Activated CD4-positive, alpha-beta T cell treated with anti-CD3 and anti-CD28 coated beads, Interleukin-2, amount 50 U/mL, for 48 hours (primary cell): ENCODE measurements around the gene PARD3B.

Experiments
- DNase-seq, 2 experiments: peaks; one replicate each; pipeline ENCODE4 v3.0.0-alpha.2; 2020

Gene PARD3B

GRCh38 chr2:204900910-204901309 lies 355.6 kb downstream of the PARD3B start:
- no peak for DNase-seq

- DNase-seq = no peak
These were observed 356.3 kb downstream of the PARD3B start for GRCh38 chr2:204901591-204901990.

GRCh38 chr2:204909791-204910190 lies 364.5 kb downstream of the PARD3B start:
- DNase-seq = no peak

GRCh38 chr2:204913312-204913711 lies 368.0 kb downstream of the PARD3B start:
- DNase-seq = no peak

- DNase-seq = no peak
These were observed 368.7 kb downstream of the PARD3B start for GRCh38 chr2:204913854-204914464.

GRCh38 chr2:204914708-204915107 lies 369.4 kb downstream of the PARD3B start:
- DNase-seq = no peak

DNA sequence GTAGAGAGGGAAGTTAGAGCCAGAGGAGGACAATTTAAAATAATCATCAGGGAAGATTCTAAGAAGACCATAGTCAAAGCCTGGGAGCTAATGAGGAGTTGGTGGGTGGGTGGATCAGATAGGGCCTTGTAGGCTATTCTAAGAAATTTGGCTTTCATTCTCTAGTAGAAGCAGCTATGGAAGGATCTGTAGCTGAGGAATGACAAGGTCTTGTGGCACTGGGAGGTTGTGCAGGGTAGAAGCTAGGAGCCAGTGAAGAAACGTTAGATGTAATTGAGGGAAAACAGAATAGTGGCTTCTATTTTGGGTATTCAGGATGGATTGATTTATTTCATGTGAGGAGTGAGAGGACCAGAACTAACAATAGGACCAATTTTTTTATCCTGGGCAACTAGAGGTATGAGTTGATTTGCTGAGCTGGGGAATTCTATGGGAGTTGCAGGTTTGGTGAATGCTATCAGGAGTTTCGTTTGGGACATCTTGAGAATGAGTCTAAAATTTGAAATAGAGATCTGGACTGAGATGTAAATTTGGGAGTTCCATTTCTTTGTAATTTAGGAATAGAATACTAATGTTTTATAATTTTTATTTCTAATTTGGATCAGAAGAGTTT lies 371.9 kb downstream of the PARD3B start:
- no peak for DNase-seq

DNA sequence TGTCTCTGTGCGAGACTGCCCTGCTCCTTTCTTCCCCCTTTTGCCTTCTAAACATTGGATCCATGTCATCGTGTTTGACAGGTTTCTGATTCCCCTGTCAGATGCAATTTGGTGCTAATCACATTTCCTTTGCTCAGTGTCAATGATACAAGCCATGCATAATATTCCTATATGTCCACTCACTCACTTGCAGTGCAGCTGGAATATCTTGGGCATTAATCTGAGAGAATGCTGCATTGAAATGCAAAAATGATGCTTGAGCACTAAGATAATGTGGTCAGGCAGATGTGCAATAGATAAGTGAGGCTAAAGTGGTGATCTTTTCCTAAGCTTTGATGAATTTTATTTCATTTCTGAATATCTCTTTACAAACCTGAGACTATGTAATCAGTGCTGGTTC lies 375.5 kb downstream of the PARD3B start:
- no peak for DNase-seq

DNA sequence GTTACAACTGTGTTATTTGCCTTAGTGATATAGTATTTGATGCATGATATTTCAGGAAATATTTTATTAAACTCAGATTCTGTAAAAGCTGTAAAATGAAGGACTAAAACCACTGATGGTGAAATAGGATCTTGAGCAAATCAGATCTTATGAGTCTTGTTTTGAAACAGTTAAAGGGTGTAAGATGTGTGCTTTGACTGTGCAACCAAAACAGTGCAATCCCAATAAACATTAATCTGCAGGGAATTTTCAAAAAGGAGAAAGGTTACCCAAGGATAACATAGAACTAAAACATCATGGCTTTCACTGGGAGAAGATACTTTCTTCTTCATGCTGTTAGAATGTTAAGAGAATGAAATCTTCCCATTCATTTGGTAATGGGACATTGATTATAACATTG lies 378.7 kb downstream of the PARD3B start:
- no peak for DNase-seq

- DNase-seq = no peak
These were observed 386.3 kb downstream of the PARD3B start for GRCh38 chr2:204931562-204931961.

DNA sequence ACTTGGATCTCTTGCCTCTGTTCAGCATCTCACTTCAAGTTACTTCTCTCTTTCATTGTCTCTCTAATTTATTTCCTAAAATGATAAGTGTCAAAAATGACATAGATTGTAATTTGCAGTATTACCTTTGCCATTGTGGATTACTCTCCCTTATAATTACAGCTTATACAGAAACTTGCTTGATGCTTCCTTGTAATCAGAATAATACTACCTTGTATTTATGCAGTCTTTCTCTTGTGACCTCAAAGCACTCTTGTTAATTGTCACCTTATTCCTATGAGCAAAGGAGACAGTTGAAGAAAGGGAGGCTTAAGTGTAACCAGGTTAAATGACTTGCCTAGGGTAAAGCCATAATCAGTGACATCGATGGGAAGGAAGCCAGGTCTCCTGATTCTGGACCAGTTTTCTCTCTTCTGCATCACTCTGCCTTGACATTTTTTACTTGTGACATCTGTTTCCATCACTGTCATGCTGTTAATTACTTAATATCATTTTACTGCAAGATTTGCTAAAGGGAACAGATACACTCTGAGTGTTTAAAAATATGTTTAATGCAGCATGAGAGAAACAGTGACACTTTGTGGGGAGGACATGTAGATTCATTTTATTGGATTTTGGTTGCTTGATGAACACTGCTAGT lies 388.6 kb downstream of the PARD3B start:
- DNase-seq = no peak

- no peak for DNase-seq
These were observed 399.7 kb downstream of the PARD3B start for GRCh38 chr2:204944927-204945326.

- no peak for DNase-seq
These were observed 400.1 kb downstream of the PARD3B start for GRCh38 chr2:204945376-204945775.

DNA sequence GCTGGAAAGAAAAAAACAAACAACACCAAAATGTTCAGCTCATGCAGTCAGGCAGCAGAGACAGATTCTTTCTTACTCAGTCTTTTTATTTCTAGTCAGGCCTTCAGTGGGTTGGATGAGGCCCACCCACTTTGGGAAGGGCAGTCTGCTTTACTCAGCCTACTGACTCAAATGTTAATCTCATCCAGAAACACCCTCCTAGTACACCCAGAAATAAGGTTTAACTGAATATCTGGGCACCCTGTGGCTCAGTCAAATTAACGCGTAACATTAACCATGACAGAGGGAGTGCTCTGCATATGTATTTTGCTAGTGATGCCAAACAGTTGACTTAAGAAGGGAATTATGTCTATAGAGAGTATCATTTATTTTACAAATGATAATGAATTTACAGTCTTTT lies 401.6 kb downstream of the PARD3B start:
- DNase-seq = no peak

GRCh38 chr2:204947405-204947804 lies 402.1 kb downstream of the PARD3B start:
- no peak for DNase-seq

DNA sequence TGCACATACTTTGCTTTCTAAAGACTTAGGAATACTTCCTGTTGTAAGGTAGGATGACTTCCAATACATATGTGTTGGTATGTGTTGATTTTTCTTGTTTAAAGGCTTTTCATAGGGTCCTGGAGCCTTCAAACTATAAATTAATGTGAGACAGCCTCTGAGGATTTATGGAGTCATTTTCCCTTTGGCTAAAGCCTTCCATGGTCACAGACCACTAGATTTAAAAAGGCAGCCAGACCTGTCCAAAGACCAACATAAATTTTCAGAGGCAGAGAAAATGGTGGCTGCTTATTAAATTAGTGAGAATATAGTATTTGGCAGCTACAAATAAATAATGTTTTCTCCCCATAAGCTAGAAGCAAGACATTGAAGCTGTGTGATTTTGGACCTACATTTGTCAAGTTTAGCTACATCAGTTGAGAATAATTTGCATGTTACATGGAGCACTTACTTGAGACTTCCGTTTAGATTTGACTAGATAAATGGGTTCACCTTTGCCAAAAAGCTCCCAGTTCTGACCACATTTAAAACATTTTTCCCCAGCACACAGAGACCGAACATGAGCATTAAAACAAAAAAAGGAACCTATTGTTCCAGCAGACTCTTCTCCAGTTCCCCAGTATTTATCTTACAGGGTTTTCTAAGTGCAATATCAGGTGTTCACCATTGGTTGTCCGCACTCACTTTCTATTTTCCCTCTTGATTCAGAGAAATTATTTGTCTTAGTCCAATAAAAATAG lies 402.9 kb downstream of the PARD3B start:
- no peak for DNase-seq

GRCh38 chr2:204948822-204949221 lies 403.5 kb downstream of the PARD3B start:
- DNase-seq = no peak

GRCh38 chr2:204950695-204951346 lies 405.5 kb downstream of the PARD3B start:
- DNase-seq = no peak

DNA sequence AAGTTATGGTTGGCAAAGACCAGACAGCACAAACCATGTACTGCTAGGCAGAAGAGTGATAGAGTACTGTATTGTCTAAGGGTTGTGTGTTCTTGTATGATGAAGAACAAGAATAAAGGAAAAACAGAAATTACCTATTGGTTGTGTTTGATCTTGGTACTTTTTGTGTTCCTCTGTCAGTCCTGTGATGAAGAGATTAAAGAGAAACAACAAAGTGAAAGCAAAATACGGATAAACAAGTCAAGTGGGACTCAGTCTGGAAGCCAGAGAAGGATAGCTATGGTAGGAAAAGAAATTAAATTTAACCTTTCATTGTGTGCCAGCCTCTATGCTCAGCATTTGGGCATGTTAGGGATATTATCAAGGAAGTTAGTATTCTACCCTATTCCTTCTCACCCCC lies 413.1 kb downstream of the PARD3B start:
- DNase-seq = no peak

DNA sequence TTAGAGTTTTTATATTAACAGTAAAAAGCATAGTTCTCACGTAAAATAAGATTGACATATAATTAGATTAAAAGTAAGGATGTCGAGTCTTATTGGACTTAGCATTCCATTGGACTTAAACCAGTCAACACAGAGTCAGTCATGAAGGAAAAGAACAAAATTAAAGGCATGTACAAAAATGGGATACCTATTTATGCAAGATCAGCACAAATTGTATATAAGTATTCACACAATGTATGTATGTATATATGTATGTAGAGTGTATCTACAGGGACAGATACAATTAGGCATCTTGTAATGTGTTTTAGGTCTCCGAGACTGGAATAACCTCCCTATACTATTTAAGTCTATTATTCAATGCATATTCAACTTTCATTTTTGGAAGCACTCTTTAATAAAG lies 419.1 kb downstream of the PARD3B start:
- no peak for DNase-seq

GRCh38 chr2:204966245-204966644 lies 421.0 kb downstream of the PARD3B start:
- DNase-seq = no peak

- peak; percentile 15 to 30 for DNase-seq
These were observed 422.1 kb downstream of the PARD3B start for GRCh38 chr2:204967199-204967960.
